HCT116 (cell line): ENCODE measurements around the gene PCDHAC2. TPM values are rescaled to one million over a fixed set of nuclear protein-coding genes. Genes with fewer than 3 reads are reported as not detected.

Experiments used
- ATAC-seq: fragments of 200-7000 bp; cut with Tn5 transposase; 2 replicates; pipeline ENCODE4 v1.9.1; 2020; ENCODE audit warnings: mild to moderate bottlenecking, moderate library complexity
- BruUV-seq: library from RNA; stranded (reverse); fragments of 400-500 nt; replicated peaks from 2 replicates; lab custom pipeline; 2021; lab: Mats Ljungman, UMichigan
- CTCF ChIA-PET: fragments of 300-600 bp; sonication (Branson Sonifier 250); formaldehyde crosslinking; loops from one replicate; lab custom pipeline; 2021; ENCODE audit warnings: antibody characterized with exemption; lab: Charles Lee
- POLR2A ChIA-PET: fragments of 300-600, 350-600 bp; sonication (Branson Sonifier 250); formaldehyde crosslinking; loops from one replicate; lab custom pipeline; 2021; ENCODE audit warnings: antibody characterized with exemption; lab: Charles Lee
- RAD21 ChIA-PET, 2 experiments: fragments of 300-600 bp; sonication (Branson Sonifier 250); formaldehyde crosslinking; loops; one replicate each; lab custom pipeline; 2023; ENCODE audit warnings: low total read pairs in 2 of 2; ENCODE audit not compliant: uncharacterized antibody in 2 of 2, unreplicated experiment in 2 of 2, low non-redundant PET in 1 of 2; lab: Charles Lee
- DNase-seq: peaks from one replicate; pipeline ENCODE4 v3.0.0-alpha.2; 2010; ENCODE audit warnings: low read depth, low spot score
- H2AFZ ChIP-seq: fragments of 200-600 bp; shearing (Covaris generic), sonication (generic); 2 replicates; pipeline ENCODE4 v1.6.1; 2017; ENCODE audit warnings: low read depth, mixed run types, mixed read lengths, antibody characterized with exemption, low read length; ENCODE audit not compliant: poor library complexity, severe bottlenecking
- H3K27ac ChIP-seq: 2 replicates; pipeline ENCODE4 v1.5.1; 2012; ENCODE audit warnings: low read depth, low read length
- H3K27me3 ChIP-seq: fragments of 200-600 bp; sonication (generic); 2 replicates; pipeline ENCODE4 v1.6.1; 2016; ENCODE audit warnings: mixed run types, low read length, mixed read lengths; ENCODE audit not compliant: insufficient read depth
- H3K36me3 ChIP-seq, 2 experiments: fragments of 200-500 bp in 1 of 2; fragments of 200-600 bp in 1 of 2; sonication (Bioruptor generic) in 1 of 2; sonication (generic) in 1 of 2; 2 replicates each; pipeline versions ENCODE4 v1.5.1 to v1.6.1; 2014 to 2016; ENCODE audit warnings: low read length in 2 of 2, inconsistent platforms in 1 of 2, mixed read lengths in 1 of 2, mixed run types in 1 of 2; ENCODE audit not compliant: insufficient read depth in 2 of 2, control insufficient read depth in 1 of 2
- H3K4me1 ChIP-seq, 2 experiments: fragments of 200-600 bp in 1 of 2; sonication (generic) in 1 of 2; 2 replicates each; pipeline versions ENCODE4 v1.5.1 to v1.6.1; 2012 to 2017; ENCODE audit warnings: low read length in 2 of 2, inconsistent platforms in 1 of 2, mild to moderate bottlenecking in 1 of 2, mixed read lengths in 1 of 2, mixed run types in 1 of 2, moderate library complexity in 1 of 2; ENCODE audit not compliant: insufficient read depth in 2 of 2, control insufficient read depth in 1 of 2
- H3K4me2 ChIP-seq: fragments of 200-600 bp; sonication (generic); 2 replicates; pipeline ENCODE4 v1.6.1; 2017; ENCODE audit warnings: mixed run types, low read length, mixed read lengths
- H3K4me3 ChIP-seq, 2 experiments: fragments of 200-600 bp in 1 of 2; sonication (generic) in 1 of 2; replicated peaks in 1 of 2; 2 replicates each; pipeline ENCODE4 v1.5.1; 2011 to 2016; ENCODE audit warnings: low read length in 2 of 2, control low read depth in 1 of 2, low read depth in 1 of 2, mild to moderate bottlenecking in 1 of 2, mixed read lengths in 1 of 2, mixed run types in 1 of 2
- H3K79me2 ChIP-seq: fragments of 200-600 bp; sonication (generic); 2 replicates; pipeline ENCODE4 v1.6.1; 2017; ENCODE audit warnings: mild to moderate bottlenecking, mixed run types, low read length, moderate library complexity, mixed read lengths; ENCODE audit not compliant: insufficient read depth
- H3K9ac ChIP-seq: fragments of 200-600 bp; sonication (generic); 2 replicates; pipeline ENCODE4 v1.6.1; 2016; ENCODE audit warnings: low read length, mixed read lengths
- H3K9me2 ChIP-seq: fragments of 200-600 bp; sonication (generic), shearing (Covaris generic); 2 replicates; pipeline ENCODE4 v1.6.1; 2017; ENCODE audit warnings: mixed run types, mild to moderate bottlenecking, moderate library complexity; ENCODE audit not compliant: insufficient read depth
- H3K9me3 ChIP-seq, 2 experiments: fragments of 200-500 bp in 1 of 2; fragments of 200-600 bp in 1 of 2; sonication (Bioruptor generic) in 1 of 2; sonication (generic) in 1 of 2; 2 replicates each; pipeline ENCODE4 v1.6.1; 2014 to 2017; ENCODE audit warnings: low read length in 2 of 2, mixed read lengths in 2 of 2, inconsistent platforms in 1 of 2, low read depth in 1 of 2, mild to moderate bottlenecking in 1 of 2, mixed run types in 1 of 2, moderate library complexity in 1 of 2; ENCODE audit not compliant: control insufficient read depth in 1 of 2, insufficient read depth in 1 of 2
- H4K20me1 ChIP-seq: fragments of 200-600 bp; sonication (generic), shearing (Covaris generic); 2 replicates; pipeline ENCODE4 v1.6.1; 2017; ENCODE audit warnings: mixed run types, mild to moderate bottlenecking, moderate library complexity; ENCODE audit not compliant: insufficient read depth
- ATF3 ChIP-seq: IDR thresholded peaks from 2 replicates; pipeline ENCODE4 v1.6.1; 2012
- CBX3 ChIP-seq: IDR thresholded peaks from 2 replicates; pipeline ENCODE4 v1.6.1; 2012; ENCODE audit warnings: low read depth
- CEBPB ChIP-seq: IDR thresholded peaks from 2 replicates; pipeline ENCODE4 v1.6.1; 2012; ENCODE audit warnings: low read depth
- CTCF ChIP-seq, 3 experiments: fragments of 200-600 bp in 1 of 3; sonication (generic) in 1 of 3; IDR thresholded peaks in 2 of 3; conservative IDR thresholded peaks in 1 of 3; 2 replicates each; pipeline ENCODE4 v1.5.1; 2012 to 2017; ENCODE audit warnings: low read depth in 2 of 3, low read length in 2 of 3, antibody characterized with exemption in 1 of 3, borderline replicate concordance in 1 of 3, control low read depth in 1 of 3, mild to moderate bottlenecking in 1 of 3, mixed read lengths in 1 of 3, mixed run types in 1 of 3, moderate library complexity in 1 of 3; ENCODE audit not compliant: insufficient read depth in 1 of 3
- ELF1 ChIP-seq: IDR thresholded peaks from 2 replicates; pipeline ENCODE4 v1.6.1; 2012; ENCODE audit warnings: low read depth, borderline replicate concordance
- EZH2 ChIP-seq: fragments of 200-600 bp; sonication (generic); IDR thresholded peaks from 2 replicates; pipeline ENCODE4 v1.6.1; 2017; ENCODE audit warnings: antibody characterized with exemption, mixed run types
- EZH2phosphoT487 ChIP-seq: fragments of 200-600 bp; IDR thresholded peaks from 2 replicates; pipeline ENCODE4 v1.6.1; 2018; ENCODE audit warnings: antibody characterized with exemption, borderline replicate concordance
- FOSL1 ChIP-seq: IDR thresholded peaks from 2 replicates; pipeline ENCODE4 v1.6.1; 2012; ENCODE audit warnings: low read depth
- JUND ChIP-seq: IDR thresholded peaks from 2 replicates; pipeline ENCODE4 v1.6.1; 2012
- MAX ChIP-seq: IDR thresholded peaks from 2 replicates; pipeline ENCODE4 v1.6.1; 2012
- POLR2A ChIP-seq: IDR thresholded peaks from 2 replicates; pipeline ENCODE4 v1.7.0; 2011; ENCODE audit warnings: borderline replicate concordance; ENCODE audit not compliant: insufficient read depth, insufficient read length; ENCODE audit errors: extremely low read depth
- POLR2AphosphoS5 ChIP-seq: IDR thresholded peaks from 2 replicates; pipeline ENCODE4 v1.6.1; 2011; ENCODE audit warnings: mild to moderate bottlenecking, low read depth, low read length, moderate library complexity
- RAD21 ChIP-seq: IDR thresholded peaks from 2 replicates; pipeline ENCODE4 v1.6.1; 2012; ENCODE audit warnings: low read depth, mild to moderate bottlenecking
- REST ChIP-seq: IDR thresholded peaks from 2 replicates; pipeline ENCODE4 v1.6.1; 2012; ENCODE audit warnings: low read depth
- SIN3A ChIP-seq: IDR thresholded peaks from 2 replicates; pipeline ENCODE4 v1.6.1; 2012; ENCODE audit warnings: low read depth
- SP1 ChIP-seq: IDR thresholded peaks from 2 replicates; pipeline ENCODE4 v1.6.1; 2012; ENCODE audit warnings: low read depth
- SRF ChIP-seq: IDR thresholded peaks from 2 replicates; pipeline ENCODE4 v1.6.1; 2012; ENCODE audit warnings: low read depth
- YY1 ChIP-seq: IDR thresholded peaks from 2 replicates; pipeline ENCODE4 v1.6.1; 2011; ENCODE audit warnings: low read length, low read depth, moderate library complexity, mild to moderate bottlenecking; ENCODE audit not compliant: insufficient replicate concordance; ENCODE audit errors: extremely low read depth
- ZFX ChIP-seq: fragments of 450-650 bp; IDR thresholded peaks from 2 replicates; pipeline ENCODE4 v1.6.1; 2017
- ZNF274 ChIP-seq: fragments of 200-500 bp; sonication (Bioruptor generic); IDR thresholded peaks from 2 replicates; pipeline ENCODE4 v1.6.1; 2014; ENCODE audit warnings: mild to moderate bottlenecking, low read depth, low read length, inconsistent platforms
- intact Hi-C: fragments of 100-400 bp; cut with micrococcal nuclease; formaldehyde crosslinking; loops from 2 replicates; pipeline ENCODE4 v1.10.0; 2022
- total RNA-seq: library from RNA; stranded (reverse); gene quantifications from one replicate; pipeline ENCODE4 v1.2.1, GENCODE V29; 2021; ENCODE audit not compliant: unreplicated experiment

PCDHAC2 gene
- total RNA-seq, 1 experiment from 2014 or later, result 3.2 TPM

- Histone ChIP-seq H3K4me2 (no peak overlapping the region), H3K4me3 (no peak overlapping the region), H3K9me2 (no peaks in the 10 kb centered on the region), H3K27ac (no peak overlapping the region), H3K27me3 (no peaks in the 10 kb centered on the region), H3K36me3 (no peaks in the 10 kb centered on the region), H2AFZ (no peak overlapping the region), H3K79me2 (no peaks in the 10 kb centered on the region), H4K20me1 (no peaks in the 10 kb centered on the region)
- POLR2A ChIA-PET, result no interaction called here
- no TSS peak for BruUV-seq
- no peak for DNase-seq
- TF ChIP-seq POLR2AphosphoS5 (no peak), CTCF (IDR thresholded peaks at IDR 0.05 in 2 of 3, conservative IDR thresholded peaks at IDR 0.05 in 1 of 3; ENCODE audit: borderline replicate concordance in 1 of 3, insufficient read depth in 1 of 3, low read depth in 2 of 3, low read length in 2 of 3) (no peak), SP1 (no peak), CBX3 (no peak), MAX (no peak), SIN3A (no peak), EZH2 (no peak), RAD21 (no peak), SRF (no peak), YY1 (no peak), FOSL1 (no peak), REST (no peak), ZFX (no peak), JUND (no peak), ZNF274 (no peak), POLR2A (no peak), ELF1 (no peak), CEBPB (no peak), ATF3 (no peak), EZH2phosphoT487 (no peak)
- TF ChIP-seq, all 23 proteins: peak for 0
- Histone ChIP-seq H3K9me3 (peaks cover 0 to 4% of the 10 kb centered on the region in 2 experiments; a peak in 1 of 4 replicates), H3K9ac (no peak overlapping the region), H3K4me1 (no peaks in the 10 kb centered on the region)
- intact Hi-C loops, result no loop called here
- no peak for ATAC-seq
- RAD21 ChIA-PET, result no interaction called here
- CTCF ChIA-PET, result no interaction called here
Measured at GRCh38 chr5:140946578-140946977, 19.7 kb upstream of the PCDHAC2 start.
